Measurements from ENCODE around the gene TTI1.

Gene TTI1

GRCh38 chr20:38055848-38056247, 22.6 kb upstream of the TTI1 start:
- DNase-seq, result no peak
- no peak for TF ChIP-seq EZH2 (IDR thresholded peaks at IDR 0.05; ENCODE audit: borderline replicate concordance, low read depth, low read length, severe bottlenecking)
- no peak for TF ChIP-seq CTCF (IDR thresholded peaks at IDR 0.05; ENCODE audit: borderline replicate concordance, extremely low read depth, low read length, poor library complexity, severe bottlenecking)
- Histone ChIP-seq H3K79me2 (ENCODE audit: insufficient read depth, low read length) (peaks cover 49% of the 10 kb centered on the region), H3K27ac (ENCODE audit: low read length) (no peak overlapping the region), H3K4me2 (ENCODE audit: insufficient read depth, low read length) (no peak overlapping the region), H3K9me3 (ENCODE audit: insufficient read depth, low read length, severe bottlenecking) (no peaks in the 10 kb centered on the region), H3K4me3 (ENCODE audit: low read depth in 1 of 2, low read length in 2 of 2) (no peak overlapping the region), H3K4me1 (ENCODE audit: insufficient read depth, low read length) (no peaks in the 10 kb centered on the region), H4K20me1 (ENCODE audit: insufficient read depth, low read length) (peaks cover 41% of the 10 kb centered on the region; the same call in 1 of the 2 replicates), H3K9ac (ENCODE audit: low read depth, low read length) (no peak overlapping the region), H3K36me3 (ENCODE audit: insufficient read depth, low read length) (peaks cover 85% of the 10 kb centered on the region), H2AFZ (ENCODE audit: low read depth, low read length) (no peak overlapping the region), H3K27me3 (ENCODE audit: insufficient read depth, low read length, poor library complexity) (no peaks in the 10 kb centered on the region)
- no peak for ATAC-seq (ENCODE audit: insufficient read depth, low read depth)

GRCh38 chr20:38055294-38055693, 22.0 kb upstream of the TTI1 start:
- Histone ChIP-seq H3K27ac (ENCODE audit: low read length) (no peak overlapping the region), H2AFZ (ENCODE audit: low read depth, low read length) (no peak overlapping the region), H3K4me3 (ENCODE audit: low read depth in 1 of 2, low read length in 2 of 2) (no peak overlapping the region), H4K20me1 (ENCODE audit: insufficient read depth, low read length) (peaks cover 46% of the 10 kb centered on the region; the same call in 1 of the 2 replicates), H3K27me3 (ENCODE audit: insufficient read depth, low read length, poor library complexity) (no peaks in the 10 kb centered on the region), H3K9me3 (ENCODE audit: insufficient read depth, low read length, severe bottlenecking) (no peaks in the 10 kb centered on the region), H3K9ac (ENCODE audit: low read depth, low read length) (no peak overlapping the region), H3K36me3 (ENCODE audit: insufficient read depth, low read length) (peaks cover 85% of the 10 kb centered on the region), H3K79me2 (ENCODE audit: insufficient read depth, low read length) (peaks cover 54% of the 10 kb centered on the region), H3K4me2 (ENCODE audit: insufficient read depth, low read length) (no peak overlapping the region), H3K4me1 (ENCODE audit: insufficient read depth, low read length) (no peaks in the 10 kb centered on the region)
- DNase-seq, result no peak
- ATAC-seq (ENCODE audit: insufficient read depth, low read depth), result no peak
- no peak for TF ChIP-seq EZH2 (IDR thresholded peaks at IDR 0.05; ENCODE audit: borderline replicate concordance, low read depth, low read length, severe bottlenecking)
- TF ChIP-seq CTCF (IDR thresholded peaks at IDR 0.05; ENCODE audit: borderline replicate concordance, extremely low read depth, low read length, poor library complexity, severe bottlenecking), result no peak

- no peaks in the 10 kb centered on the region for H3K9me3 ChIP-seq (ENCODE audit: insufficient read depth, low read length, severe bottlenecking)
- no peak for TF ChIP-seq EZH2 (IDR thresholded peaks at IDR 0.05; ENCODE audit: borderline replicate concordance, low read depth, low read length, severe bottlenecking)
- H3K36me3 ChIP-seq (ENCODE audit: insufficient read depth, low read length), result peaks cover 85% of the 10 kb centered on the region
- H3K9ac ChIP-seq (ENCODE audit: low read depth, low read length), result no peak overlapping the region
- no peaks in the 10 kb centered on the region for H3K4me1 ChIP-seq (ENCODE audit: insufficient read depth, low read length)
- no peak overlapping the region for H3K4me3 ChIP-seq (ENCODE audit: low read depth in 1 of 2, low read length in 2 of 2)
- no peaks in the 10 kb centered on the region for H3K27me3 ChIP-seq (ENCODE audit: insufficient read depth, low read length, poor library complexity)
- ATAC-seq (ENCODE audit: insufficient read depth, low read depth) (no peak), DNase-seq (no peak)
- H2AFZ ChIP-seq (ENCODE audit: low read depth, low read length), result no peak overlapping the region
- H3K79me2 ChIP-seq (ENCODE audit: insufficient read depth, low read length), result peaks cover 61% of the 10 kb centered on the region
- peaks cover 52% of the 10 kb centered on the region; the same call in 1 of the 2 replicates for H4K20me1 ChIP-seq (ENCODE audit: insufficient read depth, low read length)
- no peak overlapping the region for H3K4me2 ChIP-seq (ENCODE audit: insufficient read depth, low read length)
- no peak overlapping the region for H3K27ac ChIP-seq (ENCODE audit: low read length)
Measured at GRCh38 chr20:38054647-38055046, 21.4 kb upstream of the TTI1 start.

- no peak for TF ChIP-seq CTCF (IDR thresholded peaks at IDR 0.05; ENCODE audit: borderline replicate concordance, extremely low read depth, low read length, poor library complexity, severe bottlenecking)
- TF ChIP-seq EZH2 (IDR thresholded peaks at IDR 0.05; ENCODE audit: borderline replicate concordance, low read depth, low read length, severe bottlenecking), result no peak
- H3K4me3 ChIP-seq (ENCODE audit: low read depth in 1 of 2, low read length in 2 of 2), result no peak overlapping the region
- H3K27me3 ChIP-seq (ENCODE audit: insufficient read depth, low read length, poor library complexity), result no peaks in the 10 kb centered on the region
- no peak overlapping the region for H3K9ac ChIP-seq (ENCODE audit: low read depth, low read length)
- H3K9me3 ChIP-seq (ENCODE audit: insufficient read depth, low read length, severe bottlenecking), result no peaks in the 10 kb centered on the region
- H3K4me2 ChIP-seq (ENCODE audit: insufficient read depth, low read length), result no peak overlapping the region
- H3K27ac ChIP-seq (ENCODE audit: low read length), result no peak overlapping the region
- H3K79me2 ChIP-seq (ENCODE audit: insufficient read depth, low read length), result peaks cover 73% of the 10 kb centered on the region
- no peaks in the 10 kb centered on the region for H3K4me1 ChIP-seq (ENCODE audit: insufficient read depth, low read length)
- ATAC-seq (ENCODE audit: insufficient read depth, low read depth) (no peak), DNase-seq (no peak)
- H3K36me3 ChIP-seq (ENCODE audit: insufficient read depth, low read length), result peaks cover 84% of the 10 kb centered on the region
- peaks cover 52% of the 10 kb centered on the region; the same call in 1 of the 2 replicates for H4K20me1 ChIP-seq (ENCODE audit: insufficient read depth, low read length)
- no peak overlapping the region for H2AFZ ChIP-seq (ENCODE audit: low read depth, low read length)
Measured at GRCh38 chr20:38052870-38053269, 19.6 kb upstream of the TTI1 start.
